Stimulated activated CD4-positive, alpha-beta T cell treated with anti-CD3 and anti-CD28 coated beads, TNF-alpha, amount 100 ng/mL, for 1 hour (primary cell): ENCODE measurements around the gene NOS3.

Source experiments
- DNase-seq, 3 donors: peaks; one replicate each; pipeline ENCODE4 v3.0.0-alpha.2; 2020; ENCODE audit warnings: low read depth in 3 of 3, low spot score in 1 of 3

Gene NOS3

GRCh38 chr7:150979713-150980390, 11.0 kb upstream of the NOS3 start:
- no peak for DNase-seq

DNA sequence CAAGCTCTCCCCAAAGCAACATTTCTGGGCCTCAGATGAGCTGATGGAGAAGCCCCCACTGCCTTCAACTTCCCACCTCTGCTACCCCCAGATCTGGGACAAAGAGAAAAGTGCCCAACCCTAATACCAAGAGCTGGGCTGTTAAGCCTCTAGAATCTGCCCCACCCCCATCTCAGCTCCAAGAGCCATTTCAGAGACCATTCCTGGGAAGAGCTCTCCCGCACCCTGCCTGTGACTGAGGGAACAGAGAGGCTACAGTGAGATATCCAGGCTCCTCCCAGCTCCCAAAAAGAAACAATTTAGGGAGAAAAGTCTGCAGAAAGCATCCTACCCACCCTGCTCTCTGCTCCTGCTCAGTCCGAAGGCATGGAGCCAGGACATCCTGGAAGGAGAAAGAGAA, 10.2 kb upstream of the NOS3 start:
- DNase-seq, result no peak

- no peak for DNase-seq
Observed at GRCh38 chr7:150981644-150982043, 9.2 kb upstream of the NOS3 start.

GRCh38 chr7:150982351-150982750, 8.5 kb upstream of the NOS3 start:
- no peak for DNase-seq

GRCh38 chr7:150983893-150984368, 6.9 kb upstream of the NOS3 start:
- DNase-seq, result no peak

- DNase-seq, result peak in 1 of 3 donors; percentile 51
Observed at GRCh38 chr7:150986099-150986512, 4.7 kb upstream of the NOS3 start.

GRCh38 chr7:150986556-150986955, 4.3 kb upstream of the NOS3 start:
- no peak for DNase-seq

GRCh38 chr7:150988230-150989226, 2.3 kb upstream of the NOS3 start:
- DNase-seq, result peak in 2 of 3 donors; percentile 27 to 60

DNA sequence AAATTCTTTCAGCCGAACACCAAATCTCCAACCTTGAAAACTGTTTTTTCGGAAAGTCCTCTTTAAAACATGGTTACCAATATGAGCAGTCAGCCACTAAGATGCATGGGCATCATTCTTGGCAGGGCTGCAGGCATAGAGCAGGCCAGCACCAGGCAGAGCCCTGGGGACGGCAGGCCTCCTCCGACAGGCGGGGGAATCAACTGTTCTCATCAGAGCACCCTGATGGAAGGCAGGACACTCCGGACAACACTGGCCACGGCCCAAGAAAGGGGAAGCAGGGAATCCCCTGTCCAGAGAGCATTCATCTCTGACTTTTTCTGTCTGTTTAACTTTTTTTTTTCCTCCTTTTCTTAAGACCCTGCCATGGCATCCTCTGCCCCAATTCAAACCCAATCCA, 1.4 kb upstream of the NOS3 start:
- DNase-seq, result no peak

DNA sequence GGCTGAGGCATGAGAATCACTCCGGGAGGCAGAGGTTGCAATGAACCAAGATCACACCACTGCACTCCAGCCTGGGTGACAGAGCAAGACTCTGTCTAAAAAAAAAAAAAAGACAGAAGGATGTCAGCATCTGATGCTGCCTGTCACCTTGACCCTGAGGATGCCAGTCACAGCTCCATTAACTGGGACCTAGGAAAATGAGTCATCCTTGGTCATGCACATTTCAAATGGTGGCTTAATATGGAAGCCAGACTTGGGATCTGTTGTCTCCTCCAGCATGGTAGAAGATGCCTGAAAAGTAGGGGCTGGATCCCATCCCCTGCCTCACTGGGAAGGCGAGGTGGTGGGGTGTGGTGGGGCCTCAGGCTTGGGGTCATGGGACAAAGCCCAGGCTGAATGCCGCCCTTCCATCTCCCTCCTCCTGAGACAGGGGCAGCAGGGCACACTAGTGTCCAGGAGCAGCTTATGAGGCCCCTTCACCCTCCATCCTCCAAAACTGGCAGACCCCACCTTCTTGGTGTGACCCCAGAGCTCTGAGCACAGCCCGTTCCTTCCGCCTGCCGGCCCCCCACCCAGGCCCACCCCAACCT, 1.3 kb downstream of the NOS3 start:
- no peak for DNase-seq

GRCh38 chr7:150992833-150993302, 2.1 kb downstream of the NOS3 start:
- DNase-seq, result no peak

DNA sequence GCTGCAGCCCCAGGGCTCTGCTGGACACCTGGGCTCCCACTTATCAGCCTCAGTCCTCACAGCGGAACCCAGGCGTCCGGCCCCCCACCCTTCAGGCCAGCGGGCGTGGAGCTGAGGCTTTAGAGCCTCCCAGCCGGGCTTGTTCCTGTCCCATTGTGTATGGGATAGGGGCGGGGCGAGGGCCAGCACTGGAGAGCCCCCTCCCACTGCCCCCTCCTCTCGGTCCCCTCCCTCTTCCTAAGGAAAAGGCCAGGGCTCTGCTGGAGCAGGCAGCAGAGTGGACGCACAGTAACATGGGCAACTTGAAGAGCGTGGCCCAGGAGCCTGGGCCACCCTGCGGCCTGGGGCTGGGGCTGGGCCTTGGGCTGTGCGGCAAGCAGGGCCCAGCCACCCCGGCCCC, 2.7 kb downstream of the NOS3 start:
- DNase-seq, result no peak

DNA sequence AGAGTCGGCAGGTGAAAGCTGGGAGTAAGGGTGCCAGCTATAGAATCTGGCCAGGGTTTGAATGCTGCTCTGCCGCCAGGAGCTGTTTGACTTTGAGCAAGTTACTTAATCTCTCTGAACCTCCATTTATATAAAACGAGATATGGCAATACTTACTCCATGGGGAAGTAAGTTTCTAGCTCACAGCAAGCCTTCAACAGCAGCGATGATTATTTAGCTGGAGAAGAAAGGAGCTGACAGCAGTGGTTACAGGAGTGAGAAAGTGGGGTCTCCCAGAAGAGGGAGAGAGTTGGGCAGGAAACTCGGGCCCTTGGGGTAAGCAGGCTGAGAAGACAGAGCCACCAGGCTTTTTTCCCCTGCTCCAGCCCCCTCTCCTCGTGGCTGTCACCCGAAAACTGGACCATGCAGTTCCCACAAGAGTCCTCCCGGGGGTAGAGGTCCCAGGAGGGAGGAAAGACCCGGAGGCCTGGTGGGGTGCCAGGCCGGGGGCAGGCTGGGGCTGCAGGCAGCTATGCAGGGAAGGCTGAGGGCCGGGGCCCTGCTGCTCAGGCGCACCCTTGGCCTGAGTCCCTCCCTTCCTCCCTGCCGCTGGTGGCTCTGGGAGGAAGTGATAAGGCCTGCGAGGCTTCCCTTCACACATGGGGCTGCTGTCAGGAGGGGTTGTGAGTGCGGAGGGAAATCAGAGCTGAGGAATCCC, 3.5 kb downstream of the NOS3 start:
- no peak for DNase-seq

GRCh38 chr7:150994838-150995510, 4.2 kb downstream of the NOS3 start:
- no peak for DNase-seq

- no peak for DNase-seq
Observed at GRCh38 chr7:150996376-150997074, 5.7 kb downstream of the NOS3 start.

GRCh38 chr7:150997075-150997511, 6.3 kb downstream of the NOS3 start:
- DNase-seq, result no peak

DNA sequence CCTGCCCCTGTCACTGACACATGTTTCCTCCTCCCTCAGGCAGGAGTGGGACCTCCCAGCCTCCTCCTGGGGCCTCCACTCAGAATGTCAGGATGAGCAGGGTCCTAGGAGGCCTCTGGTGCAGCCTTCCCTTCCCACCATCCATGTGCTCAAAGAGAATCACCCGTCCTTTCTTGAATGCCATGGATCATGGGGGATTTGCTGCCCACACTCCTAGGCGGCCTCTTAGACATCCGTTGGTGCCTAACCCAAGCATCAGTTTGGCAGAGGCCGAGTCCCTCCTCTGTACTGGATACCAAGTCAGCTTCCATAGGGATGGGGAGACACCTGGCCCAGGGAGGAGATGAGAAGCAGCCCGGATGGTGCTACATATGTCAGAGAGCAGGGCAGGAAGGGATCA, 7.0 kb downstream of the NOS3 start:
- no peak for DNase-seq

DNA sequence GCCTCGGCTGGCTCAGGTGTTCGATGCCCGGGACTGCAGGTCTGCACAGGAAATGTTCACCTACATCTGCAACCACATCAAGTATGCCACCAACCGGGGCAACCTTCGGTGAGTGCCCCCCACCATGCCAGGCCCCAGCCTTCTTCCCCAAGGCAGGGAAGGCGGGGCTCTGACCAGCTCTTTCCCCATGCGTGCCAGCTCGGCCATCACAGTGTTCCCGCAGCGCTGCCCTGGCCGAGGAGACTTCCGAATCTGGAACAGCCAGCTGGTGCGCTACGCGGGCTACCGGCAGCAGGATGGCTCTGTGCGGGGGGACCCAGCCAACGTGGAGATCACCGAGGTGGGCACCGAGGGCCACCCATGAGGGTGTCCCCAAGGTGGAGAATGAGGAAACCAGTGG, 7.5 kb downstream of the NOS3 start:
- DNase-seq, result no peak

GRCh38 chr7:150999001-150999400, 8.2 kb downstream of the NOS3 start:
- no peak for DNase-seq
